ENCODE data around the gene SYT17.

SYT17 gene

DNA sequence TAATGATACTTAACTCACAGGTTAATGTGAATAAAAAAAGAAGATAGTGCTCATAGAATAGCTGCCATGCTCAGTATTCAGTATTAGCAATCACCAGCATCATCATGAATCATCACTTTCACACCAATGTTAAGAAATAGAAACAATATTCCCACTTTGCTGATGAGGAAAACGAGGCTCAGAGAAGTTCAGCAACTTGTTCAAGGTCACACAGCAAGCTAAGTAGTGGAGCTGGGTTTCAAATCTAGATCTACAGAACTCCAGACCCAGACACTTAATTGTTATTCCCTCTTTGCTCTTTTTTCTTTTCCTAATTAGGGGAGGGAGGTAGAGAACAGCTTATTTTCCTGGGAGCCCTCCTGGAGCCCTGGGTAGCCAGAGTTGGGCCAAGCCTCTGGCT lies 140.4 kb downstream of the SYT17 start:
- DNase-seq, result no peak

- DNase-seq, result no peak
Observed at GRCh38 chr16:19309178-19309577, 141.1 kb downstream of the SYT17 start.

- DNase-seq, result no peak
Observed at GRCh38 chr16:19314718-19315425, 146.8 kb downstream of the SYT17 start.

- DNase-seq, result no peak
Observed at GRCh38 chr16:19315889-19316433, 147.9 kb downstream of the SYT17 start.

DNA sequence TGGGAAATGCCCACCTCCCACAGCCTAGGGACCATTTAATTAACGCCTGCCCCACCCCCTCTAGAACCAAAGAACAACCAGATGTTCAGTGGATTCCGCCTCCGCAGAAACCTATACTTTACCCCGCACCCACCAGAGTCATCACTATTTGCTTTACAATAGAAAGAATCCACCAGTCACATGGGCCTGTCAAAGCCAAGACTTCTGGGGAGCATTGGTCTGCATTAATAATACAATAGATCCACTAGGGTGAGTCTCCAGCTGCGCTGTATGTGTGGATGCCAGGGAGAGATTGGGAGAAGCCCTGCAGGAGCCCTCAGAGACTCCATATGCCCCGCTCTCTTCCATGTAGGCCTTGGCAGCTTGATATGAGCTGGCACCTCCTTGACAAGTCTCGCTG lies 148.8 kb downstream of the SYT17 start:
- DNase-seq, result no peak

Data from SHP77 (cell line).